Smooth muscle cell (in vitro differentiated cells): ENCODE data around the gene LYPD3. TPM values are rescaled to one million over a fixed set of nuclear protein-coding genes. Genes with fewer than 3 reads are reported as not detected.

Source experiments
- DNase-seq: peaks from one replicate; lab custom pipeline; 2025; ENCODE audit not compliant: unreplicated experiment; lab: John Stamatoyannopoulos, UW
- H2AFZ ChIP-seq: fragments of 200-600 bp; sonication (generic); 2 replicates; pipeline ENCODE4 v1.6.0; 2016; ENCODE audit warnings: antibody characterized with exemption, low read depth, mild to moderate bottlenecking
- H3F3A ChIP-seq: fragments of 200-600 bp; sonication (generic); 2 replicates; pipeline ENCODE4 v1.6.0; 2017; ENCODE audit warnings: antibody characterized with exemption, low read depth
- H3K27ac ChIP-seq: fragments of 200-600 bp; sonication (generic); 2 replicates; pipeline ENCODE4 v1.5.1; 2016; ENCODE audit warnings: low read depth, mild to moderate bottlenecking
- H3K27me3 ChIP-seq: fragments of 200-600 bp; sonication (generic); 2 replicates; pipeline ENCODE4 v1.6.1; 2016; ENCODE audit warnings: low read depth, mild to moderate bottlenecking
- H3K36me3 ChIP-seq: fragments of 200-600 bp; sonication (generic); 2 replicates; pipeline ENCODE4 v1.5.1; 2016; ENCODE audit warnings: low read depth
- H3K4me1 ChIP-seq: fragments of 200-600 bp; sonication (generic); 2 replicates; pipeline ENCODE4 v1.5.1; 2016; ENCODE audit warnings: low read depth
- H3K4me2 ChIP-seq: fragments of 200-600 bp; sonication (generic); 2 replicates; pipeline ENCODE4 v1.6.0; 2016; ENCODE audit warnings: mild to moderate bottlenecking
- H3K4me3 ChIP-seq: fragments of 200-600 bp; sonication (generic); 2 replicates; pipeline ENCODE4 v1.5.1; 2016; ENCODE audit warnings: mild to moderate bottlenecking
- H3K79me2 ChIP-seq: fragments of 200-600 bp; sonication (generic); 2 replicates; pipeline ENCODE4 v1.6.0; 2016; ENCODE audit warnings: low read depth, mild to moderate bottlenecking
- H3K9ac ChIP-seq: fragments of 200-600 bp; sonication (generic); 2 replicates; pipeline ENCODE4 v1.6.0; 2016; ENCODE audit warnings: low read depth
- H3K9me3 ChIP-seq: fragments of 200-600 bp; sonication (generic); replicated peaks from 2 replicates; pipeline ENCODE4 v1.5.1; 2016; ENCODE audit warnings: low read depth
- H4K20me1 ChIP-seq: fragments of 200-600 bp; sonication (generic); 2 replicates; pipeline ENCODE4 v1.6.0; 2016; ENCODE audit warnings: low read depth
- WGBS: methylation state at CpG from one replicate; pipeline ENCODE4 v1.1.7; 2016; ENCODE audit warnings: low lambda C conversion rate; 5-methylcytosine and 5-hydroxymethylcytosine counted together
- polyA plus RNA-seq: library from polyadenylated mRNA; unstranded; fragments of >200 nt; fragmentation: Nextera tagmentation; extraction: Ambion mirVana; gene quantifications from 2 replicates; pipeline ENCODE4 v1.2.1, GENCODE V29; 2016
- total RNA-seq: library from RNA; depleted of rRNA; stranded (reverse); fragments of >200 nt; gene quantifications from 2 replicates; pipeline ENCODE4 v1.2.3, GENCODE V29; 2014
- TF ChIP-seq, protein P1 (sequence below): fragments of 200-600 bp; sonication (generic); IDR thresholded peaks from 2 replicates; pipeline ENCODE4 v1.5.1; 2017; ENCODE audit warnings: borderline replicate concordance, mild to moderate bottlenecking, antibody characterized with exemption; ENCODE audit not compliant: insufficient read depth, poor library complexity, severe bottlenecking

The LYPD3 gene
- total and polyA plus RNA-seq, 2 experiments from 2014 or later = 17.9 to 20.6 TPM

DNA sequence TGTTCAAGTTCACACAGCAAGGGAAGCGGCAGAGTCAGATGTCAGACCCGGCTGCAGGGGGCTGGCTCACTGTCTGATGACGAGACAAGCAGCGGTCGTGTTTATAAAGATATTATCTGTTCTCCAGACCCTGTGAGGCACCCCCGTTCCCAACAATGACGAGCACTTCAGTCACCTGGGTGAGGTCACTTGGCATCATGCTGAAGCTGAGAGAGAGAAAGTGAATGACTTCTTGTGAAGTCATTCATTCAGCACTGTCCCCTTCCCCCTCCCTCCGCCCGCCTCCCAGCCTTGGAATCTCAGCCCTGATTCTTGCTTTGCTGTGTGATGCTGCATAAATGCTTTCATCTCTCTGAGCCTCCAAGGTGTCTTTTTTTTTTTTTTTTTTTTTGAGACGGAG is 4.9 kb upstream of the LYPD3 start:
- H3K4me1 ChIP-seq = no peaks in the 10 kb centered on the region
- H3K9ac ChIP-seq = no peak overlapping the region
- no peaks in the 10 kb centered on the region for H3K36me3 ChIP-seq
- H2AFZ ChIP-seq = no peak overlapping the region
- H3K27ac ChIP-seq = peak overlapping the region; percentile 28
- TF ChIP-seq, protein P1, sequence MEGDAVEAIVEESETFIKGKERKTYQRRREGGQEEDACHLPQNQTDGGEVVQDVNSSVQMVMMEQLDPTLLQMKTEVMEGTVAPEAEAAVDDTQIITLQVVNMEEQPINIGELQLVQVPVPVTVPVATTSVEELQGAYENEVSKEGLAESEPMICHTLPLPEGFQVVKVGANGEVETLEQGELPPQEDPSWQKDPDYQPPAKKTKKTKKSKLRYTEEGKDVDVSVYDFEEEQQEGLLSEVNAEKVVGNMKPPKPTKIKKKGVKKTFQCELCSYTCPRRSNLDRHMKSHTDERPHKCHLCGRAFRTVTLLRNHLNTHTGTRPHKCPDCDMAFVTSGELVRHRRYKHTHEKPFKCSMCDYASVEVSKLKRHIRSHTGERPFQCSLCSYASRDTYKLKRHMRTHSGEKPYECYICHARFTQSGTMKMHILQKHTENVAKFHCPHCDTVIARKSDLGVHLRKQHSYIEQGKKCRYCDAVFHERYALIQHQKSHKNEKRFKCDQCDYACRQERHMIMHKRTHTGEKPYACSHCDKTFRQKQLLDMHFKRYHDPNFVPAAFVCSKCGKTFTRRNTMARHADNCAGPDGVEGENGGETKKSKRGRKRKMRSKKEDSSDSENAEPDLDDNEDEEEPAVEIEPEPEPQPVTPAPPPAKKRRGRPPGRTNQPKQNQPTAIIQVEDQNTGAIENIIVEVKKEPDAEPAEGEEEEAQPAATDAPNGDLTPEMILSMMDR = no peak
- no peaks in the 10 kb centered on the region for H4K20me1 ChIP-seq
- H3K79me2 ChIP-seq = no peaks in the 10 kb centered on the region
- no peak overlapping the region for H3K4me2 ChIP-seq
- no peaks in the 10 kb centered on the region for H3F3A ChIP-seq
- no peaks in the 10 kb centered on the region for H3K9me3 ChIP-seq
- WGBS = 41% methylated on average over 10 of the region's 10 CpGs
- no peak for DNase-seq
- no peaks in the 10 kb centered on the region for H3K27me3 ChIP-seq
- H3K4me3 ChIP-seq = no peak overlapping the region

DNA sequence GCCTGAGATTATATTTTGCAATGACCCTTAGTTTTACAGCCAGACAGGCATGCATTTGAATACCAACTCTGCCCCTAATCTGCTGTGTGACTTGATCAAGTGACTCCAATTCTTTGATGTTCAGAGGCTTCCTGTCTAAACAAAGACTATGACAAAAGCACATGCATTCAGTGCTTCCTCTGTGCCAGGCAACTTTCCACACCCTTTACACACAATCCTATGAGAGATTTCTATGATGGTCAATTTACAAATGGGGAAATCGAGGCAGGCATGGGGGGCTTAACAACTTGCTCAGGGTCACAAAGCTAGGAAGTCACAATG is 3.7 kb upstream of the LYPD3 start:
- Histone ChIP-seq H3F3A (no peaks in the 10 kb centered on the region), H3K36me3 (no peaks in the 10 kb centered on the region), H2AFZ (no peak overlapping the region), H3K4me1 (no peaks in the 10 kb centered on the region), H3K79me2 (no peaks in the 10 kb centered on the region), H3K9ac (no peak overlapping the region), H3K27me3 (no peaks in the 10 kb centered on the region), H3K4me3 (no peak overlapping the region), H4K20me1 (no peaks in the 10 kb centered on the region), H3K4me2 (no peak overlapping the region), H3K9me3 (no peaks in the 10 kb centered on the region), H3K27ac (peak overlapping the region; percentile 31)
- DNase-seq = no peak
- 77% methylated on average over 1 of the region's 1 CpG for WGBS
- TF ChIP-seq, protein P1 = no peak

DNA sequence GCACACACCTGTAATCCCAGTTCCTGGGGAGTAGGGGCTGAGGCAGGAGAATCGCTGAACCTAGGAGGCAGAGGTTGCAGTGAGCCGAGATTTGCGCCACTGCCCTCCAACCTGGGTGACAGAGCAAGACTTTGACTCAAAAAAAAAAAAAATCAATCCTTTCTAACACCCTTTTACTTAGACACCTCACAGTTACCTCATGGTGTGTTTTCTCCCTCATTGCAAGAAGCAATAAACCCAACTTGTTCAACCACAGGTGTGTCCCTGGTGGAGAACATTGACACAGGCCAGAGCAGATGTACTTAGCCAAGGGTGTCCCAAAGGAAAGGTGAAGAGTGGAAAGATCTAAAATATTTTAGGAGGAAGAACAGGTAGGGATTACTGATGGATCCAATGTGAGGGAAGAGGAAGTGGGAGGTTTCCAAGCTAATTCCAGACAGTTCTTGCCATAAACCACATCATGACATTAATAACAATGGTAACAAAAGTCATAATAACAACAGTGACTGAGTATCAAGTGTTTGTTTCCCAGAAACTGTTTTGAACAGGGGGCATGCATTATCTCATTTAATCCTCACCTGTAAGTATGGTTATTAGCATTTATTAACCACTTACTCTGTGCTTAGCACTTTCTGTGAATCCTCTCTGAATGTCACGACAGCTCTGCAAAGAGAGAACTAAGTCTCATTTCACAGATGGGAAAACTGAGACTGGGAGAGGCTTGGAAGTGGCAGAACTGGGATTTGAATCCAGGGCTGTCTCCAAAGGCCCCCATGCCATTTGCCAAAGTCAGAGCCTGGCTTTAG is 3.1 kb upstream of the LYPD3 start:
- TF ChIP-seq, protein P1 = no peak
- Histone ChIP-seq H3K27ac (peak overlapping the region; percentile 31), H3K79me2 (no peaks in the 10 kb centered on the region), H3K36me3 (no peaks in the 10 kb centered on the region), H3K4me2 (no peak overlapping the region), H2AFZ (no peak overlapping the region), H3K9me3 (no peaks in the 10 kb centered on the region), H3K4me1 (no peaks in the 10 kb centered on the region), H3K9ac (no peak overlapping the region), H3K27me3 (no peaks in the 10 kb centered on the region), H3F3A (no peaks in the 10 kb centered on the region), H4K20me1 (no peaks in the 10 kb centered on the region), H3K4me3 (no peak overlapping the region)
- no peak for DNase-seq
- 97% methylated on average over 4 of the region's 4 CpGs for WGBS

GRCh38 chr19:43467730-43468129 is 2.3 kb upstream of the LYPD3 start:
- H3K4me1 ChIP-seq = peaks cover 3% of the 10 kb centered on the region
- H3K27ac ChIP-seq = peak overlapping the region; percentile 31
- no peak overlapping the region for H3K9ac ChIP-seq
- TF ChIP-seq, protein P1 = no peak
- H3K4me2 ChIP-seq = no peak overlapping the region
- DNase-seq = no peak
- no peaks in the 10 kb centered on the region for H4K20me1 ChIP-seq
- no peaks in the 10 kb centered on the region for H3K36me3 ChIP-seq
- no peaks in the 10 kb centered on the region for H3K27me3 ChIP-seq
- 88% methylated on average over 4 of the region's 4 CpGs for WGBS
- H3K9me3 ChIP-seq = no peaks in the 10 kb centered on the region
- H3F3A ChIP-seq = no peaks in the 10 kb centered on the region
- H2AFZ ChIP-seq = no peak overlapping the region
- no peak overlapping the region for H3K4me3 ChIP-seq
- H3K79me2 ChIP-seq = no peaks in the 10 kb centered on the region
